ENCODE data around the gene SPINK8. TPM values are rescaled to one million over a fixed set of nuclear protein-coding genes. Genes with fewer than 3 reads are reported as not detected.

SPINK8 gene
- total and polyA plus RNA-seq, 2 donors (not counting 3 experiments of a cell fraction or from before 2014, with no cell fraction given): not detected

DNA sequence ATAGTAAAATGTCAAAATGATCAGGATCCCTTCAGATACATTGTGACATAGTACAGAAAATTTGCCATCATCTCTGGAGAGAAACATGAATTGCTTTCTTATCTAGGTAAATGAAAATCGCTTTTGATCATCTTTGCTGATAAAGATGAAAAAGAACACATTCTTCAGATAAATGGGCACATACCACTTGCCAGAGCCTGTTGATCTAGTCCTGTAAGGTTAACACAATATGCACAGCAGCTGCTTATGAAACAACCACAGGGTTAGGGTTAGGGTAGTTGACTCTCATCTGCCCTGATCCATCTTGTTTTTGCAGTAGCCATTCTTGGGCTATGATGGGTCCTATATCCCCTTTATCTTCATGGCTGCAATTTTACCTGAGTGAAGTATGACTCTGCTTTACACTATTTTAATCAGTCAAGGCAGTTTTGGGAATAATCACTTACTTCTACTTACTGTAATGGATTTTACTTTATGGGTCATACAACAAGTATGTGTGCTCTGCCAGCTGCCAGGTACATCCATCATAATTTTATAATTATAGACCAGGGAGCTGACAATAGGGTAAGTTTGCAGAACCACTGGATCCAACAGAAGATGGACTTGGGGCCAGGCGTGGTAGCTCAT is 12.6 kb upstream of the SPINK8 start:
- no peaks in the 10 kb centered on the region for H3K79me2 ChIP-seq (ENCODE audit: control insufficient read depth, insufficient read depth, low read length)
- dilution Hi-C loops (cut with MboI; ENCODE audit: extremely low pct_ligation_motif_present, low sequenced_read_pairs): no loop called here
- TF ChIP-seq, protein P1, sequence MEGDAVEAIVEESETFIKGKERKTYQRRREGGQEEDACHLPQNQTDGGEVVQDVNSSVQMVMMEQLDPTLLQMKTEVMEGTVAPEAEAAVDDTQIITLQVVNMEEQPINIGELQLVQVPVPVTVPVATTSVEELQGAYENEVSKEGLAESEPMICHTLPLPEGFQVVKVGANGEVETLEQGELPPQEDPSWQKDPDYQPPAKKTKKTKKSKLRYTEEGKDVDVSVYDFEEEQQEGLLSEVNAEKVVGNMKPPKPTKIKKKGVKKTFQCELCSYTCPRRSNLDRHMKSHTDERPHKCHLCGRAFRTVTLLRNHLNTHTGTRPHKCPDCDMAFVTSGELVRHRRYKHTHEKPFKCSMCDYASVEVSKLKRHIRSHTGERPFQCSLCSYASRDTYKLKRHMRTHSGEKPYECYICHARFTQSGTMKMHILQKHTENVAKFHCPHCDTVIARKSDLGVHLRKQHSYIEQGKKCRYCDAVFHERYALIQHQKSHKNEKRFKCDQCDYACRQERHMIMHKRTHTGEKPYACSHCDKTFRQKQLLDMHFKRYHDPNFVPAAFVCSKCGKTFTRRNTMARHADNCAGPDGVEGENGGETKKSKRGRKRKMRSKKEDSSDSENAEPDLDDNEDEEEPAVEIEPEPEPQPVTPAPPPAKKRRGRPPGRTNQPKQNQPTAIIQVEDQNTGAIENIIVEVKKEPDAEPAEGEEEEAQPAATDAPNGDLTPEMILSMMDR (IDR thresholded peaks at IDR 0.05; ENCODE audit: extremely low read depth in 1 of 2, insufficient read depth in 1 of 2, low read depth in 1 of 2, low read length in 2 of 2): no peak
- TF ChIP-seq EZH2 (IDR thresholded peaks at IDR 0.05; ENCODE audit: borderline replicate concordance, low read depth, low read length, severe bottlenecking) (no peak), FOS (IDR thresholded peaks at IDR 0.05; ENCODE audit: borderline replicate concordance, insufficient read depth, low read length) (no peak), MYC (IDR thresholded peaks at IDR 0.05; ENCODE audit: low read depth, low read length) (no peak), GATA2 (IDR thresholded peaks at IDR 0.05; ENCODE audit: insufficient read depth, insufficient read length, low read depth, low read length) (no peak), JUN (IDR thresholded peaks at IDR 0.05; ENCODE audit: borderline replicate concordance, insufficient read depth, insufficient read length, low read depth) (no peak), POLR2AphosphoS5 (IDR thresholded peaks at IDR 0.05; ENCODE audit: insufficient read depth, low read depth, low read length) (no peak), POLR2A (IDR thresholded peaks at IDR 0.05; ENCODE audit: low read depth, low read length) (no peak)
- TF ChIP-seq, protein P2, sequence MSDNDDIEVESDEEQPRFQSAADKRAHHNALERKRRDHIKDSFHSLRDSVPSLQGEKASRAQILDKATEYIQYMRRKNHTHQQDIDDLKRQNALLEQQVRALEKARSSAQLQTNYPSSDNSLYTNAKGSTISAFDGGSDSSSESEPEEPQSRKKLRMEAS (IDR thresholded peaks at IDR 0.05; ENCODE audit: insufficient read depth, insufficient read length): no peak
- no peaks in the 10 kb centered on the region for H3K9me3 ChIP-seq (replicated peaks; ENCODE audit: control insufficient read depth, insufficient read depth, low read length)
- H3K4me1 ChIP-seq (ENCODE audit: control insufficient read depth, extremely low read depth, insufficient read depth, low read length): no peaks in the 10 kb centered on the region
- ChIA-PET CTCF (interaction anchor here (0.7 to 2.8 kb wide), 2 partner anchors 11 to 90 kb away, joined by 3 to 15 read pairs; no protein-coding TSS in a partner anchor), POLR2A (no interaction called here)
- no peaks in the 10 kb centered on the region for H3K9me1 ChIP-seq (replicated peaks; ENCODE audit: control insufficient read depth, extremely low read depth, insufficient read depth, low read length)
- intact Hi-C loops (cut with micrococcal nuclease): no loop called here
- H3K4me3 ChIP-seq (replicated peaks in 1 of 3; ENCODE audit: insufficient read depth in 1 of 3, low read depth in 1 of 3, low read length in 3 of 3): no peak overlapping the region
- no peak for FAIRE-seq
- DNase-seq (ENCODE audit: low read depth, low spot score): no peak
- no peak overlapping the region for H3K27ac ChIP-seq (ENCODE audit: insufficient read depth, low read depth, low read length)
- H3K36me3 ChIP-seq (ENCODE audit: control insufficient read depth in 2 of 2, extremely low read depth in 1 of 2, insufficient read depth in 2 of 2, low read length in 2 of 2): no peaks in the 10 kb centered on the region
- H4K20me1 ChIP-seq (replicated peaks; ENCODE audit: control insufficient read depth, extremely low read depth, insufficient read depth, low read length): no peaks in the 10 kb centered on the region
- no TSS peak for BruUV-seq (replicated peaks)
- H2AFZ ChIP-seq (ENCODE audit: low read depth, low read length): no peak overlapping the region
- no peak overlapping the region for H3K9ac ChIP-seq (replicated peaks; ENCODE audit: extremely low read depth, insufficient read depth, low read length)
- H3K27me3 ChIP-seq (ENCODE audit: control insufficient read depth in 2 of 2, insufficient read depth in 2 of 2, low read length in 2 of 2): peaks cover 17 to 35% of the 10 kb centered on the region in 2 experiments
- no peak overlapping the region for H3K4me2 ChIP-seq (ENCODE audit: insufficient read depth, low read length)

All from endothelial cell of umbilical vein (primary cell).